ENCODE results near the gene SLC15A5. TPM values are rescaled to one million over a fixed set of nuclear protein-coding genes. Genes with fewer than 3 reads are reported as not detected.

Gene SLC15A5
- total and polyA plus RNA-seq, 8 donors: not detected

GRCh38 chr12:16229676-16230075, 47.8 kb downstream of the SLC15A5 start:
- DNase-seq: no peak
- H3K4me3 ChIP-seq: no peak overlapping the region
- peaks cover 0 to 6% (median 0%) of the 10 kb centered on the region in 4 donors for H3K4me1 ChIP-seq
- no peaks in the 10 kb centered on the region for H3K27me3 ChIP-seq
- peaks cover 0 to 17% (median 12%) of the 10 kb centered on the region in 4 donors for H3K9me3 ChIP-seq
- no peak for TF ChIP-seq POLR2AphosphoS5 (IDR thresholded peaks at IDR 0.05)
- no peak for TF ChIP-seq EP300 (IDR thresholded peaks at IDR 0.05)
- TF ChIP-seq CTCF (IDR thresholded peaks at IDR 0.05): no peak
- TF ChIP-seq POLR2A (IDR thresholded peaks at IDR 0.05): no peak
- WGBS, 5 donors: 16 to 40% (median 20%) methylated on average over 1 of the region's 1 CpG
- H3K36me3 ChIP-seq: no peaks in the 10 kb centered on the region
- no peak overlapping the region for H3K27ac ChIP-seq
- intact Hi-C loops (cut with DNase I; ENCODE audit: low total_unique reads): no loop called here

GRCh38 chr12:16228067-16228466, 49.4 kb downstream of the SLC15A5 start:
- Histone ChIP-seq H3K27me3 (no peaks in the 10 kb centered on the region), H3K9me3 (peaks cover 0 to 17% (median 12%) of the 10 kb centered on the region in 4 donors), H3K27ac (no peak overlapping the region), H3K4me1 (no peaks in the 10 kb centered on the region), H3K36me3 (no peaks in the 10 kb centered on the region), H3K4me3 (no peak overlapping the region)
- intact Hi-C loops (cut with DNase I; ENCODE audit: low total_unique reads): no loop called here
- DNase-seq: no peak
- TF ChIP-seq POLR2A (IDR thresholded peaks at IDR 0.05) (no peak), EP300 (IDR thresholded peaks at IDR 0.05) (no peak), CTCF (IDR thresholded peaks at IDR 0.05) (no peak), POLR2AphosphoS5 (IDR thresholded peaks at IDR 0.05) (no peak)
- 34 to 65% (median 57%) methylated on average over 2 of the region's 2 CpGs for WGBS, 5 donors

GRCh38 chr12:16225692-16226091, 51.8 kb downstream of the SLC15A5 start:
- no peak for DNase-seq

GRCh38 chr12:16224196-16224595, 53.3 kb downstream of the SLC15A5 start:
- intact Hi-C loops (cut with DNase I; ENCODE audit: low total_unique reads): no loop called here
- no peaks in the 10 kb centered on the region for H3K36me3 ChIP-seq
- peaks cover 0 to 5% (median 2%) of the 10 kb centered on the region in 4 donors for H3K4me1 ChIP-seq
- TF ChIP-seq POLR2AphosphoS5 (IDR thresholded peaks at IDR 0.05) (peak in 2 of 3 donors; percentile 8 to 24), CTCF (IDR thresholded peaks at IDR 0.05) (no peak)
- no peaks in the 10 kb centered on the region for H3K27me3 ChIP-seq
- peak; percentile 27 for DNase-seq
- WGBS, 5 donors: 38 to 65% (median 51%) methylated on average over 3 of the region's 3 CpGs
- H3K4me3 ChIP-seq: no peak overlapping the region
- no peaks in the 10 kb centered on the region for H3K9me3 ChIP-seq
- H3K27ac ChIP-seq: peak overlapping the region; percentile 37 to 76 (median 48)

More at GRCh38 chr12:16225692-16226091, 51.8 kb downstream of the SLC15A5 start:
- Histone ChIP-seq H3K9me3 (no peaks in the 10 kb centered on the region), H3K27me3 (no peaks in the 10 kb centered on the region), H3K4me3 (no peak overlapping the region), H3K4me1 (no peaks in the 10 kb centered on the region), H3K27ac (no peak overlapping the region), H3K36me3 (no peaks in the 10 kb centered on the region)
- TF ChIP-seq POLR2AphosphoS5 (IDR thresholded peaks at IDR 0.05) (no peak), CTCF (IDR thresholded peaks at IDR 0.05) (no peak), POLR2A (IDR thresholded peaks at IDR 0.05) (no peak), EP300 (IDR thresholded peaks at IDR 0.05) (no peak)
- 68 to 81% (median 69%) methylated on average over 3 to 4 of the region's 4 CpGs for WGBS, 5 donors
- intact Hi-C loops (cut with DNase I; ENCODE audit: low total_unique reads): no loop called here
